NOMO-1 (cell line): ENCODE measurements around the gene CKS2.

Source experiments
- DNase-seq, 2 experiments: peaks; one replicate each; lab custom pipeline; 2025; ENCODE audit not compliant: unreplicated experiment in 2 of 2; lab: John Stamatoyannopoulos, UW

Gene CKS2

DNA sequence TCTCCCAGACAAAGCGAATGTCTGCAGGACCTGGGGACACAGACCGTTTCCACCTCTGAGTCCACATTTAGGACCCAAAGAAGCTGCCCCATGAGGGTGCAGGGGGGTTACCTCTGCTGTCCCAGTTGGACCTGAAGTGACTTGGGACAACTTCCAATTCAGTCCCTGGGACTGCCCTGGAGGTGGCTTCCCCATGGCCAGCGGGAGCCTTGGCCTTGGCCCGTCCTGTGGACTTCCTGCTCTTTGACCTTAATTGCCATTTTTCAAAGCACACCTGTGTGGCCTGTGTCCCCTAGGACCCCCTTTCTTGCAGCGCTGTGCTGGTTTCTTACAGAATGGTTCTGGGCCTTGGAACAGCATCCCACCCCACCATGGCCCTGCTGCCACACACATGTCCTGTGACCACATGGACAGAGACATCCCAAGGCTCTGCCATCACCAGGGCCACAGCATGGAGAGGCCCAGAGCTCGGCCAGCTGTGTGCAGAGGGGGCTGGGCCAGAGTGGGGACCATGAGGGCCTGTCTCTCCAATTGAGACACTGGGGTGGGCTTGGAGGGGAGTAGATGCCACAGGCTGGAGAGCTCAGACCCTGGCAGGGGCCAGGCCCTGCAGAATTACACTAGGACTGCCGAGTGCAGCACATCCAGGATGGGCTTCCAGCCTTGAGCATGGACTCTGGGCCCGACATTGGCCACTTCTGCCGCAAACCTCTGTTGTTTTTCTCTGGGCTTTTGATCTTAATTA is 53.1 kb downstream of the CKS2 start:
- DNase-seq = no peak

GRCh38 chr9:89364666-89365531 is 53.9 kb downstream of the CKS2 start:
- DNase-seq = no peak

DNA sequence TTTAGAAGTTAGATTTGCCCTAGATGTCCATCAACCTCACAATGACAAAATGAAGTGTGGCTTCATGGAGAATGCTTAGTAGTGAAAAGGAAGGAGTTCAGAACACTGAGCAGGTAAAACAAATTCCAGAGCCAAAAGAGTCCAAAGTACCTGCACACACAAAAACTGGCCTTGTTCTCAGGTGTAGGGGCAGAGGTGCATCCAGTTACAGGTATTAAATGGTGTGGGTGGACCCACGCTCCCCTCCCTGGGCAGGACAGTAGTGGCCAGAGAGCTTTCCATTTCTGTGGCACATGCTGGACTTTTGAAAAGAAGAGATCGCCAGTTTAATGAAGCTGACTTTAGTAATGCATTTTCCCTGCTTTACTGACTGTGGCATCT is 54.5 kb downstream of the CKS2 start:
- no peak for DNase-seq
